ENCODE results near the gene INSR. TPM values are rescaled to one million over a fixed set of nuclear protein-coding genes. Genes with fewer than 3 reads are reported as not detected.

Gene INSR
- total and polyA plus RNA-seq, 2 of the 8 experiments (the other 6 are each of a cell fraction or from before 2014, with no cell fraction given) = 13.1 to 48.7 TPM

- Histone ChIP-seq H3K9ac (replicated peaks in 1 of 4; ENCODE audit: extremely low read depth in 1 of 4, low read depth in 3 of 4, low read length in 3 of 4) (no peak overlapping the region), H4K91ac (replicated peaks; ENCODE audit: insufficient read length, low read length) (no peak overlapping the region), H2AK5ac (ENCODE audit: low read depth, low read length) (no peak overlapping the region), H3K4me3 (ENCODE audit: extremely low read depth in 1 of 4, insufficient read depth in 2 of 4, low read depth in 3 of 4, low read length in 4 of 4) (no peak overlapping the region), H3K56ac (replicated peaks; ENCODE audit: insufficient read length, low read depth, low read length) (no peak overlapping the region), H2BK12ac (ENCODE audit: low read depth, low read length) (no peak overlapping the region), H3K79me1 (ENCODE audit: low read depth, low read length) (no peaks in the 10 kb centered on the region), H3K18ac (ENCODE audit: extremely low read depth, low read length) (no peak overlapping the region), H3K9me3 (ENCODE audit: insufficient read depth in 2 of 2, low read depth in 1 of 2, low read length in 1 of 2) (no peaks in the 10 kb centered on the region), H3K79me2 (ENCODE audit: control insufficient read depth in 1 of 2, insufficient read depth in 2 of 2, low read length in 2 of 2) (no peaks in the 10 kb centered on the region), H4K20me1 (replicated peaks in 1 of 2; ENCODE audit: control insufficient read depth in 1 of 2, insufficient read depth in 2 of 2, low read length in 2 of 2) (no peaks in the 10 kb centered on the region), H3K27ac (ENCODE audit: low read depth, low read length) (no peak overlapping the region), H3K14ac (ENCODE audit: insufficient read length) (no peak overlapping the region), H2BK15ac (ENCODE audit: low read length) (no peak overlapping the region), H2BK20ac (ENCODE audit: low read length) (no peak overlapping the region), H2BK5ac (ENCODE audit: low read depth, low read length) (no peak overlapping the region), H3K4me1 (replicated peaks in 1 of 4; ENCODE audit: control insufficient read depth in 3 of 4, insufficient read depth in 4 of 4, low read length in 3 of 4) (no peaks in the 10 kb centered on the region), H4K5ac (ENCODE audit: insufficient read length, low read depth, low read length) (no peak overlapping the region), H3K4ac (replicated peaks; ENCODE audit: insufficient read length, low read depth, low read length) (no peak overlapping the region), H3K27me3 (replicated peaks in 1 of 4; ENCODE audit: control insufficient read depth in 3 of 4, extremely low read depth in 1 of 4, insufficient read depth in 3 of 4, low read length in 3 of 4) (no peaks in the 10 kb centered on the region), H3K23ac (ENCODE audit: insufficient read length) (no peak overlapping the region), H3K23me2 (ENCODE audit: low read depth, low read length) (no peaks in the 10 kb centered on the region; the same call in 1 of the 2 replicates), H3K36me3 (ENCODE audit: control insufficient read depth in 2 of 4, insufficient read depth in 4 of 4, low read length in 3 of 4) (no peaks in the 10 kb centered on the region), H2BK120ac (replicated peaks; ENCODE audit: low read depth, low read length) (no peak overlapping the region), H3K4me2 (ENCODE audit: insufficient read depth in 1 of 2, low read depth in 2 of 2, low read length in 2 of 2) (no peak overlapping the region), H2AFZ (ENCODE audit: low read length) (no peak overlapping the region), H4K8ac (ENCODE audit: extremely low read depth, insufficient read depth, low read length) (no peak overlapping the region)
- POLR2A ChIA-PET (ENCODE audit: partially characterized antibody) = no interaction called here
- CTCF ChIA-PET (ENCODE audit: partially characterized antibody) = no interaction called here
- WGBS, 2 experiments (ENCODE audit: extremely low coverage in 1 of 2, insufficient coverage in 1 of 2, insufficient read length in 1 of 2, insufficient replicate concordance in 2 of 2, low coverage in 1 of 2, low lambda C conversion rate in 2 of 2, missing lambda C conversion rate in 1 of 2) = 85% methylated on average over 6 of the region's 7 CpGs; no CpG with 5 or more reads in 1 of the 2 experiments
- TF ChIP-seq FOSL1 (IDR thresholded peaks at IDR 0.05; ENCODE audit: insufficient read depth, low read depth, low read length) = no peak
- TF ChIP-seq KDM5A (IDR thresholded peaks at IDR 0.05; ENCODE audit: low read length) = no peak
- TF ChIP-seq RAD21 (IDR thresholded peaks at IDR 0.05 in 1 of 2, conservative IDR thresholded peaks at IDR 0.05 in 1 of 2; ENCODE audit: low read depth in 2 of 2, low read length in 2 of 2) = no peak
- TF ChIP-seq TEAD4 (IDR thresholded peaks at IDR 0.05; ENCODE audit: low read depth, low read length) = no peak
- no peak for TF ChIP-seq SAP30 (IDR thresholded peaks at IDR 0.05; ENCODE audit: insufficient read depth, insufficient replicate concordance, low read length)
- FAIRE-seq = no peak
- no peak for DNase-seq (ENCODE audit: low read depth in 1 of 2, low spot score in 2 of 2)
Measured at GRCh38 chr19:7307590-7308218, 13.5 kb upstream of the INSR start.

Measured in H1 (cell line).